IPS-11a (cell line): ENCODE results near the gene ASB2.

Source experiments
- H3K4me3 ChIP-seq: one replicate; pipeline ENCODE4 v1.5.1; 2013; ENCODE audit warnings: low read depth, low read length, control low read depth

Gene ASB2

GRCh38 chr14:94001016-94001415, 24.6 kb upstream of the ASB2 start:
- H3K4me3 ChIP-seq: no peak overlapping the region

- no peak overlapping the region for H3K4me3 ChIP-seq
Observed at GRCh38 chr14:94000267-94000666, 23.9 kb upstream of the ASB2 start.

GRCh38 chr14:93999573-93999972, 23.2 kb upstream of the ASB2 start:
- no peak overlapping the region for H3K4me3 ChIP-seq

- H3K4me3 ChIP-seq: no peak overlapping the region
Observed at GRCh38 chr14:93998871-93999403, 22.6 kb upstream of the ASB2 start.

GRCh38 chr14:93997916-93998870, 21.8 kb upstream of the ASB2 start:
- no peak overlapping the region for H3K4me3 ChIP-seq

- H3K4me3 ChIP-seq: no peak within 1 kb of the TSS
Observed at GRCh38 chr14:93997082-93997481, 20.7 kb upstream of the ASB2 start, which contains the start of gene CCDC197. CCDC197 (plus strand) TSS chr14:93997301; CDS start chr14:93998132, 831 bp downstream.

- no peak overlapping the region for H3K4me3 ChIP-seq
Observed at GRCh38 chr14:93996130-93996695, 19.8 kb upstream of the ASB2 start.

GRCh38 chr14:93994919-93995682, 18.7 kb upstream of the ASB2 start:
- no peak overlapping the region for H3K4me3 ChIP-seq

GRCh38 chr14:93993382-93993781, 17.0 kb upstream of the ASB2 start:
- H3K4me3 ChIP-seq: no peak overlapping the region

- no peak overlapping the region for H3K4me3 ChIP-seq
Observed at GRCh38 chr14:93991649-93992048, 15.3 kb upstream of the ASB2 start.

- no peak overlapping the region for H3K4me3 ChIP-seq
Observed at GRCh38 chr14:93991212-93991611, 14.8 kb upstream of the ASB2 start.

GRCh38 chr14:93989939-93990338, 13.6 kb upstream of the ASB2 start:
- no peak overlapping the region for H3K4me3 ChIP-seq

GRCh38 chr14:93987815-93988476, 11.6 kb upstream of the ASB2 start:
- no peak overlapping the region for H3K4me3 ChIP-seq

- no peak overlapping the region for H3K4me3 ChIP-seq
Observed at GRCh38 chr14:93987376-93987775, 11.0 kb upstream of the ASB2 start.

GRCh38 chr14:93986955-93987354, 10.6 kb upstream of the ASB2 start:
- no peak overlapping the region for H3K4me3 ChIP-seq

GRCh38 chr14:93984987-93985410, 8.6 kb upstream of the ASB2 start:
- H3K4me3 ChIP-seq: no peak overlapping the region

- no peak overlapping the region for H3K4me3 ChIP-seq
Observed at GRCh38 chr14:93984070-93984469, 7.7 kb upstream of the ASB2 start.

- no peak overlapping the region for H3K4me3 ChIP-seq
Observed at GRCh38 chr14:93982230-93983007, 6.0 kb upstream of the ASB2 start.

GRCh38 chr14:93981316-93982229, 5.2 kb upstream of the ASB2 start:
- no peak overlapping the region for H3K4me3 ChIP-seq
